GM21576 (cell line): ENCODE results near the gene USP40.

Experiments
- ATAC-seq: cut with Tn5 transposase; IDR thresholded peaks from one replicate; pipeline ENCODE4 v1.9.1; 2021; ENCODE audit warnings: mild to moderate bottlenecking, moderate library complexity; ENCODE audit not compliant: unreplicated experiment

USP40 gene

DNA sequence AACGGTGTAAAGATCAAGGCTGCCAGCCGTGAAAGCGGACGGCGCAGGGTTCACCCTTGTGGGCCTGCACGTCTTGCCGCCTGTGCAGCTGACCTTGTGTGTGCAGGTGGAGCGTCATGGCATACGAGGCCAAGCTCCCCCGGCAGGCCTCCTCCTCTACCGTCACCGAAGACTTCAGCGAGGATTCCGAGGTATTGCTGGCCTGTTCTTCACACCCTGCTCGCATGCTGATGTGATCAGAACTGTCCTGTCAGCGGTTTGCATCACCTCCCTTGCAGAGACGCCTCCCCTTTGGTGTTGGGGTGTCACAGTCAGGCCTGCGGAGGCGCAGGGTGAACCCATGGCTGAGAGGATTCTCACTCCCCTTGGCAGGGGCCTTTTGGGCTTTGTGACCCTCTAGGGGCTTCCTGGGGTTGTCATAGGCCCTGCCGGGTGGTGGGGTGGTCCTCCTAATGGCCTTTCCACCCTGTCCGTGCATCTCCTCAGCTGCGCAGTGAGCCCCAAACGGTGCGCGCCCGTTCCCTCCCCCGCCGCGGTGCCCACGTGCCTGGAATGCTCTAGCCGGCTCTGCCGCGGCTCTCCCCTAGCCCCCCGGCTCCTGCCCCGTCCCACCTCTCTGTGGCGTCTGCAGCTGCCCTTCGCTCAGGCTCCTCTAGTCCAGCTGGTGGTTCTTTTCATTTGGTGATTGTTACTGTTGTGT lies 119.8 kb downstream of the USP40 start:
- no peak for ATAC-seq

DNA sequence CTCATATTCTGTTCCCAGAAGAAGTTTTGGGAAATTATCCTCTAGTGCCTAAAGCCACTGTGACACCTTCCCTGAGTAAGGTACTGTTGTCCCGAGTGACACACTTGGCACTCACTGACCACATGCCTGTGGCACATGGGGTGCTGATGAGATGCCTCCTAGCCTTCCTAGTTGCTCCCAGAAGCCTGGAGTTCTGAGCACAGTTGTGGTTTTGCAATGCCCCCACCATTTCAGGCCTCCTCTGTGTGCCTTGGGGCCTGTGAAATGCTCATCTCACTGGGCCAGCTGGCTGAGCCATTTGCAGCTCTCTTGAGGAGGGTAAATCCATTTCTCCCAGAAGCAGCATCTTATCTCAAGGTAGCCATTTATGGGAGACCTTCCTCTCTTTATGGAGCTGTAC lies 120.5 kb downstream of the USP40 start:
- ATAC-seq = no peak

DNA sequence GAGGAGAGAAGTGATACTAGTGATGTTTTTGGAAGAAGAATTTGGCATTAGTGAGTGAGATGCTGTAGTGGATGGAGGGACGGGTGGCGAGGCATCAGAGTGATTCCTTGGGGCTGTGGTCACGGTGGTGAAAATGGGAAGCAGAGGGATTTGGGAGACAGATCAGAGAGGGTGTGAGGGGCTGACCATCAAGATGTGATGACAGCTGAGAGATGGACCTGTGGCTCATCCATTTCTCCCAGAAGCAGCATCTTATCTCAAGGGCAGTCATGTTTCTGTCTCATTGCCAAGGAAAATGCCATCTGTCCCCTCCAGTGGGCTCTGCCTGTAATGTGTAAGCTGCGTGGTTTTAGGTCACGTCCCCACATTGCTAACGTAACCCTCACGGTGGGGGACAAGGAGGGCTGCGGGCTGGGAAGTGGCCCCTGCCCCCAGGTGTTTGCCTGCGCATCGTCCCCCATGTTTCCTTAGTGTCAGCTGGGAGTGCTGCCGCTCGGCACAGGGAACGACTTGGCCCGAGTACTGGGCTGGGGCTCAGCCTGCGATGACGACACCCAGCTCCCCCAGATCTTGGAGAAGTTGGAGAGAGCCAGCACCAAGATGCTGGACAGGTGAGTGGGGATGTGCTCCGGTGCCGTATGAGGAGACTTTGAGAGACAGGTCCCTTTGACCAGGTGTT lies 121.3 kb downstream of the USP40 start:
- ATAC-seq = no peak

DNA sequence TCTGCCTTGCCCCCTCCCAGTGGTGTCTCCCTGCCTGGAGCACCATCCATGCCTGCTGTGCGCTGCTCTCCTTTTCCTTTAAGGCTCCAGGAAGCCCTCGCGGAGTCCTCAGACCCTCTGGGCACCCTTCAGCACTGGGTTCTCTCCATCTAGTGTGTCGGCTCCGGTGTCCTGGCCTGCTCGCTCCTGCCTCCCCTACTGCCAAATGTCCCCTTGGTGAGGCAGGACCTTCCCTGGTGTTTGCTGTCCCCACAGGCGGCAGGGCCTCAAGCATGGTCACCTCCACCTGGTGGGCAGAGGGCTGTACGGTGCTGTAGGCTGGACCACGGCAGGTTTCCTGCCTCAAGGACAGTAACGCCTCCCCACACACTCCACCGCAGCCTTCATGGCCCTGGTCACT lies 122.1 kb downstream of the USP40 start:
- ATAC-seq = no peak

DNA sequence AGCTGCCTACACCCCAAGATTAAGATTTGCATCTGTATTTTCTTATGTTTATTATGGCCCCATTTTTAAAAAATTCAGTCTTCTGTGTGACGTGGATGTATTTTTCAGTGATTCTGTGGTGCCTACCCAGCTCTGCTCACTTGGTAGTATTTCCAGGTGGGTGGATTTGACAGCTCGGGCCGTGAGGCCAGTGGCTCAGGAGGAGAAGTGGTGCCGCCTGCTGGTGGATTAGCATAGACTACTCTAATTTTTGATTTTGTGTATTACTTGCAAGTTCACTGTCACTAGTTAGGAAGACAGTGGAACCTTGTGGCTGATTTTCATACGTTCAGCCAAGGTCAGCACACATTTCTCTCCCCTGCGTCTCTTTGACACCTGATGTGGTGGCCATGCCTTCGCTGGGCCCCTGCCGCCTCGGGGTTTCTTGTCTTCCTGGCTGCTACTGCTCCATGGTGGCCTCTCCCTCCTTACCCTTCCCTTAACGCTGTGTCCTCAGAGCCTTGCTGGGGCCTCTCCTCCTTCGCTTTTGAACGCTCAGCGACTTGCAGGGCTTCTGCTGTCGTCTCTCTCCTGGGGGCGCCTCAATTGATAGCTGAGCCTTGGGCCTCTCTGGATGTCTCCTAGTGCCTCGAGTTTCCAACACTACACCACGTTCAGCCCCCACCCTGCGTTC lies 122.9 kb downstream of the USP40 start:
- ATAC-seq = no peak

DNA sequence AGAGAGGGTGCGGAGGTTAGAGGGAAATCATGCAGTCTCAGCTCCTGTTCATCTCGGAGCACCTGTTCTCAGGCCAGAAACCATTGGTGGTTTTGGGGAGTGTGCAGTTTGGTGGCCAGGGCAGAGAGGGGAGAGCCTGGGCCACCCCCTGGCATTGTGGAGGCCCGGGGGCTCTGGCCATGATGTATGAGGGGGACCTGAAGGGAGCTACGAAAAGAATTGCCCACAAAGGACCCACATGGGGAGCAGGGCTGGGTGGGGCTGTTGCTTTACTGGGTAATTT lies 124.6 kb downstream of the USP40 start:
- no peak for ATAC-seq

DNA sequence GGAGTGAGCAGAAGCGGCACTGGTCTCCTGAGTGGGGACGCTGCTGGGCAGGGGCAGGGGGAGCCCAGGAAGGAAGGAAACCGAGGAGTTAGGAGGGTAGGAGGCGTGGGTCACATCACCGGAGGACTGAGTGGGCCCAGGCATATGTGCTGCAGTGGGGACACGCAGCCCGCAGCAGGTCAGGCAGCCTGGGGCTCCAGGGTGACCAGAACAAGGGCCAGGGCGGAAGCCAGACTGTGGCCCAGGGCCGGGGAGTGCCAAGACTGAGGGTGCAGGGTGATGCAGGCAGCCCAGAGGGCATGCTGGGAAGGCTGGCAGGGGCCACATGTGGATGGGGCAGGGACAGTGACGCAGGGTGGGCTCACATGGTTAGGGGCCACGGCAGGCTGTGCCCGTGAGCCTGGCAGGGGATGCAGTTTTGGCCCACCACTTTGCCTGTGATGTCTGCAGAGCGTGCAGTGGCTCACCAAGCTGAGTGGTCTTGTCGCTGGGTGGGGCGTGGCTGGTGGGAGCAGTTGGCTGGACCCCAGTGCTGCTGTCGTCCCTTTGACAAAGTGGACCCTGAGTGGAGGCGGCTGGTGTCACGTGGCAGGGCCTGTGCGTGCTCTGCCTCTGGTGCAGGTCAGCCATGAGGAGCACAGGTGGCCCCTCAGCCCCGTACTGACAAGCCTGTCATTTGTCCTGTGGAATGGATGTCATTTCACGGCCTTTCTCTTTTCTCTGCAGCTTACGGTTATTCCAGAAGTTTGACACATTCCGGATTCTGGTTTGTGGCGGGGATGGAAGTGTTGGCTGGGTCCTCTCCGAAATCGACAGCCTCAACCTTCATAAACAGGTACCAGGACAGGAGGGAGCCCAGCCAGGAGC lies 125.2 kb downstream of the USP40 start:
- no peak for ATAC-seq

DNA sequence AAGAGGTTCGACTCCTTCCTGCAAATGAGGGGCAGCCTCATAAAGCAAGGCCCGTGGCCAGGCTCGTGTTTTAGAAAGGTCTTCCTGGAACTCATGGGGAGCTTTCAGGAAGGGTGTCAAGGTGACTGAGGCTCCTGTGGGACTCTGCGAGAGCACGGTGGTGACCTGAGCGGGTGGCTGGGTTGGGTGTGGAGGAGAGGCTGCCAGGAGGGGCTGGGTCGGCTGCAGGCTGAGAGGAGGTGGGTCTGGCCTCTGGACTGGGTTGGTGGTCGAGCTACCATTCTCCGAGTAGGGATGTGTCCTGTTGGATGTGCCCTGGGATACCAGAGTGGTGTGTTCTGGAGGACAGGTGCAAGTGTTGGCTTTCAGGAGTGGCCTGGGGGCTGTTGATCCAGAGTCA lies 125.9 kb downstream of the USP40 start:
- ATAC-seq = no peak

DNA sequence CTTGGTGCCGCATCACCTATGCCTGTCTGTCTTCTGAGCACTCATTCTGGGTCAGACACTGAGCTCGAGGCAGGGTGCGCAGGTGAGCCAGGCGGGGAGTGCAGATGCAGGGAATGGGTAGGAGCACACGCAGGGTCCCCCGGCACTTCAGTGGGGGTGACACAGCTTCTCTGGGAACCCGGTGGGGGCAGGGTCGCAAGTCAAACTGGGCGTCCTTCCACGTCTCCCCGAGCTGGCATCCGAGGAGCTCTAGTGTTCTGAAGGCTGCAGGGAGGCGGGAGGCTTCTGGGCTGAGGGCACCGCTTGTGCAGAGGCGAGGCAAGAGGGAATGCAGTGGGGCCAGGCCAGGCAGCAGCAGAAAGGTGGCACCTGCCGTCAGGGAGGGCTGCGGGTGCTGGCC lies 126.3 kb downstream of the USP40 start:
- ATAC-seq = no peak

DNA sequence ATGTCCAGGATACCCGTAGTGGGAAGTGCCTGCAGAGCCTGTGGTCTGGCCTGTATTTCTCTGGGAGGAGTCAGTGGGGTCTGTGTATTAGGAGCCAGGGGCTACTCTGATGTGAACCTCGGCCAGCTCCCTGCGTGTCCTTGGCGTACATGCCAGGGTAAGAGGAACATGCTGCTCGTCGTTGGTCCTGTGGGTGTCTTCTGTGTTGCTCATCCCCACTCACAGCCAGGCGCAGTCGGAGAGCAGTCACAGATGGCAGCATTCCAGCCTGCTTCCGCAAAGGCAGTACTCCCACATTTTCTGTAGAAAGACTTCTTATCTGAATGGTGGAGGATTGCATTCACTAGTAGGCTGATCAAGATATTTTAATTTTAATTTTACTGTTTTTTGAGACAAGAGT lies 127.4 kb downstream of the USP40 start:
- ATAC-seq = no peak

DNA sequence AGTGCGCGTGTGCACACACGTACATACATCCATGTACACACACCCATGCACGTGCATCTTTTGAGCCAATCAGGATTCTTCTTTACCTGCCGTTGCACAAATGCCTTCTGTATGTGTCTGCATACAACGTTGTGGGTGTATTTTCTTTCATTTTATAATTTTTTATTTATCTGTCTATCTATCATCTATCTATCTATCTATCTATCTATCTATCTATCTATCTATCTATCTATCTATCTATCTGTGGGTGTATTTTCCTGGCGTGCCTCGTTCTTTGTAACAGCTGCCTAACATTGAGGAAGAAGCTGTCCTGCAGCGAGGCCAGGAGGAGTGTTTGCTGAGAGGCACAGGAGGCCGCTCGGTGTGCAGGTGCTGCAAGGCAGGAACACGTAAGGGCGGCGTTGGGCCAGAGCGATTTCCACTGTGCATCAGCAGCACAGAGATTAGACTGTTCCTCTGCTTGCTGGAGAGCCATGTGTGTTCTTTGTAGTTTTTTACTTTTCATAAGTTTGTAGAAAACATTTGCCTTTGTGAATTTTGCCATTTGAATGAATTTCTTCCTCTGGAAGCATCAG lies 127.9 kb downstream of the USP40 start:
- no peak for ATAC-seq

DNA sequence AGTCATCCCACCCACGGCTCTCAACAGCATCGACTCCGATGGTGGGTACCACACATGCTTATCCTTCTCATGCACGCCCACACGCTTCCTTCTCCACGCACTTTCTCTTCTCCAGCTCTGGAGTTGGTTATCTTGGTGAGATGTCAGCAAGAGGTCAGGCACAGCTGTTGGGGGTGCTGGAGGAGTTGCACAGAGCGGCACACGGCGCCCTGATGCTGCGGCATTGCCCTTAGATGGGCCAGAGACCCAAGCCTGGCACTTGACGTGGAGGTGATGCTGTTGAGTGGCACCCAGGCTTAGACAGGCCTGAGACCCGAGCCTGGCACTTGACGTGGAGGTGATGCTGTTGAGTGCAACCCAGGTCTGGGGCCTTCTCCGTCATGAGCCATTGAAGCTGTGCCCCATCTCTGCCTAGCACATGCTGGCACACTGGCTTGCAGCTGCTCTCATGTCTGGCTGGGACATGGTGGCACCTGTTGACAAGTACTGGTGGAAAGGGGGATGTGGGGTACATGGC lies 129.1 kb downstream of the USP40 start:
- no peak for ATAC-seq

DNA sequence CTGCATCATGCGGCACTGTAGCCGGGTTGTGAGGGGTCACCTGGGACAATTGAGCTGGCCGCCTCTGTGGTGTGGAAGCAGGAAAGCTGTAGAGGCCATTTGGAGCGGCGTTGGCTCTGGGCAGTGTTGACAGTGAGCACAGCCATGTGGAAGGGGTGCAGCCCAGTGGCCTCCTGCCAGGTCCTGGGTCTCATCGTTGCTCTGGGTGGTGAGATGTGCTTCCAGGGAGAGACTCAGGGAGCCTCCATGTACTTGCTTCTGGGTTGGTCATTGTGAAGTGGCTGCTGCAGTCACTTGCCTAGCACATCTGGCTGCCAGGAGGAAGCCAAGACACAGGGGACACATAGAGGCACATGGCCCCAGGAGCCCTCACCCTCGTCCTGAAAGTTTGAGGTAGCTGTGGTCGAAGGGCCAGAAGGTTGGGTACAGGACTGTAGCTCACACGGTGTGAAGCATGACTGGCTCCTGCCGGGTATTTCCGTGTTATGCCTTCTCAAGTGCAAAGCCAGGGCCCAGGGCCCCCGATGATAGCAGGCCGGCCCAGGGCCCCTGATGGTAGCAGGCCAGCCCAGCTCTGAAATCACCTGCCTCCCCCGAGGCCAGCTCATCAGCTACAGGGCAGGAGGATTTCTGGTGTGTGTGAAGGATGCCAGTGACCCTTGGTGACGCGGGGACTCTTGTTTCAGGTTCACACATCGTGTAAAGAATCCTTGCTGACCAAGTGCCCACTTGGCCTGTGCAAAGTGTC lies 129.7 kb downstream of the USP40 start:
- no peak for ATAC-seq

DNA sequence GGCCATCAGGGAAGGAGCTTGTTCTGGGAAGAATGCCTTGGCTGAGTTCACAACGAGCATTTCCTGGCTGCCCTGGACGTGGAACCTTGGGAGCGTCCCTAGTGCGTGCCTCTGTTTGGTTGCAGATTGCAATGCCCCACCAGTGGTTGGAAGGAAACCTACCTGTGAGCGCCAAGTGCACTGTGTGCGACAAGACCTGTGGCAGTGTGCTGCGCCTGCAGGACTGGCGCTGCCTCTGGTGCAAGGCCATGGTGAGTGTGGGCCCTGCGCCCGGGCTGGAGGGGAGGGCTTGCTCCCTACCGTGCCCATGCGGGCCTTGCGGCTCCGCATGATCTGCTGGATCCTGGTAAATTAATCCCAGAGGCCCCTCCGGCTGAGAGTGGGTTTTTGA lies 130.4 kb downstream of the USP40 start:
- ATAC-seq = no peak

DNA sequence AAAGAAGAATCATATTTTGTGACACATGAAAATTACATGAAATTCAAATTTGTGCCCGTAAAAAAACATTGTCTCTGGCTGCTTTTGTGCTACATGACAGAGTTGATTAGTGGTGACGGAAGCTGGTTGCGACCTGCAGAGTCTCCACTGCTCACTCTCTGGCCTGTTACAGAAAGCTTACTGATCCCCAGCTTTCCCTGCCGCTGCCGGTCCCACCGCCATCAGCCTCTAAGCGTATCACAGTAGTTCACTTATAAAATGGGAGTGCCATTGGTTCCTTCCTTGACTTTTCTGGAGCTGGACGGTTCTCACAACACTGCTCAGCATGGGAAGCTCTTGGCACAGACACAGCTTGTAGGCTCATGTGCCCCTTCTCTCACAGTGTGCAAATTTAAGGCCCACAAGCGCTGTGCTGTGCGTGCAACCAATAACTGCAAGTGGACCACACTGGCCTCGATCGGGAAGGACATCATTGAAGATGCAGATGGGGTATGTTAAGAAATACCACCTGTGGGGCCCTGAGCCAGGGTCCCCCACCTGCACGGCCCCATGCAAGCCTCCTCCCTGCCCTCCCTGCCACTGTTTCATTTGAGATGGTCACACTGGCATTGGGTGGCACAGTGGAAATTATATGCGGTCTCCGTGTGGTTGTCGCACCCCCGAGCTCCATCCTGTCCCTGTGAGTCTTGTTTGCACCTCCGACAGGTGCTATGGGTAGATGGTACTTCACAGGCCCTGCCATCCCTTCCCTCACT lies 131.0 kb downstream of the USP40 start:
- no peak for ATAC-seq

DNA sequence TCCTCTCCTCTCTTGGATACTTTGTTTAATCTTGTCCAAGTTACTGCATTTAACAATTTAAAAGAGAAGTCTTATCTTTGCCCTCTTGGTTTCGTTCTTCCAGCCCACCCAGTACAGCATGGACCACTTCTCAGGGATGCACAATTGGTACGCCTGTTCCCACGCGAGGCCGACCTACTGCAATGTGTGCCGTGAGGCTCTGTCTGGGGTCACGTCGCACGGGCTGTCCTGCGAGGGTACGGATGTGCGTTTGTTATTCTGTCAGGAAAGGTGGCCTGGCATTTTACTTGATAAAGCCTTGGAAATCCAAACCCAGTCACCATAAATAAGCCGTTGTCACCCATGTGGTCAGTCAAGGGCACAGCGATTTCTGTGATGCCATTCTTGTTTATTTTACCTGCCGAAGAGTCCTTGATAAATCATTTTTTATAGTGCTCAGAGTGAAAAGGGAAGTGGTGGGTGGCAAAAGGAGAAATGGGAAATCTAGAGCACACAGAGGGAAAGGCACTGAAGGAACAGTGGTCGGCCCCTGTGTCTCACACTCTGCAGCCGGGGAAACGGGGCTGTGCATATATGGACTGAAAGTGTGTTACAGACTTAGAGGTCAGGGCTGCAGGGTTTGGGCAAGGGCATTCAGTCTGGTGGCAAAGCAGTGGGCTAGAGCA lies 131.8 kb downstream of the USP40 start:
- no peak for ATAC-seq

DNA sequence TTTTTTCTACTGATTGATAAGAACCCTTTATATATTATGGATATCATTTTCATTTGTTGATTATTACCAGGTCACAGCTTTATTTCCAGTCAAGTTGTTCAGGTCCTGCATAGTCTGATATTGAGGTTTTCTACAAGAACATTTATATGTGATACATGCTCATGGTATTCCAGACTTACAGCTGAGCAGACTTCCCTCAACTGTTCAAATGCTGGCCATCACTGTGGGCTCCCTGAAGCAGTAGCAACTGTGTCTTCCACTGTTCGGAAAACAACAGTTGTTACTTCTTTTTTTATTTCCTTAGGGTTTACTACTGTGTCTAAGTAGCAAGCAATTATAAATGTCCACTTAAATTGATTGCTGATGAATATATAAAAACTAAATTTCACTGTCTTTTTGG lies 132.8 kb downstream of the USP40 start:
- ATAC-seq = no peak

DNA sequence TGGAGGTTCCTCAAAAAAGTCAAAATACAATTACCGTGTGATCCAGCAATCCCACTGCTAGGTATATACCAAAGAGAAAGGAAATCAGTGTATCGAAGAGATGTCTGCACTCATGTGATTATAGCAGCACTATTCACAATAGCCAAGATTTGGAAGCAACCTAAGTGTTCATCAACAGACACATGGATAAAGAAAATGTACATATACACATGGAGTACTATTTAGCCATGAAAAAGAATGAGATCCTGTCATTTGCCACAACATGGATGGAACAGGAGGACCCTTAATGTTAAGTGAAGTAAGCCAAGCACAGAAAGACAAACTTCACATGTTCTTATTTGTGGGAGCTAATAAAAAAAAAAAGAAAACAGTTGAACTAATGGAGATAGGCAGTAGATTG lies 133.6 kb downstream of the USP40 start:
- no peak for ATAC-seq

DNA sequence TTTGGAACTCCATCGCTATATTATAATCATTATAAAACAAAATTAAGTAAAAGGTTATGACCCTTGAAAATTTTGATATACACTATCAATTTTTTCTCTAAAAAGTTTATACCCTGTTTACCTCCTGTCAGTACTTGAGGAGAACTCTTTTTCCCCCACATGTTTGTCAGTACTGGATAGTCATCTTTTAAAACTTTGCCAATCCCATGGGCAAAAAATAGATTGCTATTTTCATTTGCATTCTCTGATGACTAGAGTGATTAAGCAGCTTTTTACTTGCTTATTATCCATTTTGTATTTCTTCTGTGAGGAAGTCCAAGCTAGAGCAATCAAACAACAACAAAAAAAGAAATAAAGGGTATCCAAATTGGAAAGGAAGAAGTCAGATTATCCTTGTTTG lies 135.9 kb downstream of the USP40 start:
- ATAC-seq = no peak
